GM12878 (cell line): ENCODE data around the gene GTF3A. TPM values are rescaled to one million over a fixed set of nuclear protein-coding genes. Genes with fewer than 3 reads are reported as not detected.

Experiments used
- ATAC-seq: fragments of 200-7000 bp; cut with Tn5 transposase; 3 replicates; pipeline ENCODE4 v1.9.1; 2020; ENCODE audit warnings: mild to moderate bottlenecking, moderate library complexity
- BruUV-seq: library from RNA; stranded (reverse); fragments of 400-500 nt; replicated peaks from 2 replicates; lab custom pipeline; 2021; lab: Mats Ljungman, UMichigan
- CTCF ChIA-PET: fragments of 300-600 bp; sonication (Branson Sonifier 250); formaldehyde crosslinking; extraction: SDS; loops from one replicate; lab custom pipeline; 2021; ENCODE audit warnings: inconsistent platforms; lab: Yijun Ruan, JAX
- POLR2A ChIA-PET: fragments of 350-600 bp; formaldehyde crosslinking; extraction: SDS; loops from one replicate; lab custom pipeline; 2021; ENCODE audit warnings: inconsistent platforms; lab: Charles Lee
- RAD21 ChIA-PET: fragments of 300-600 bp; sonication (Branson Sonifier 250); formaldehyde crosslinking; loops from one replicate; lab custom pipeline; 2023; ENCODE audit warnings: antibody characterized with exemption; ENCODE audit not compliant: unreplicated experiment; lab: Charles Lee
- SMC1A ChIA-PET: fragments of 300-600 bp; sonication (Branson Sonifier 250); formaldehyde crosslinking; loops from one replicate; lab custom pipeline; 2023; ENCODE audit not compliant: unreplicated experiment, uncharacterized antibody; lab: Charles Lee
- DNase-seq: peaks from one replicate; pipeline ENCODE4 v3.0.0-alpha.2; 2011; ENCODE audit warnings: low read depth, low spot score
- FAIRE-seq: peaks from 3 replicates; lab custom pipeline; 2011; peaks lifted over from hg19 to GRCh38; lab: Jason Lieb, UNC
- H2AFZ ChIP-seq: 2 replicates; pipeline ENCODE4 v1.6.0; 2011; ENCODE audit warnings: low read depth, low read length, control low read depth; ENCODE audit not compliant: control insufficient read depth
- H3K27ac ChIP-seq: 2 replicates; pipeline ENCODE4 v1.5.1; 2011; ENCODE audit warnings: control low read depth; ENCODE audit not compliant: control insufficient read depth, insufficient read depth
- H3K27me3 ChIP-seq, 2 experiments: replicated peaks in 1 of 2; 2 replicates each; pipeline versions ENCODE4 v1.6.0 to v1.6.1; 2011; ENCODE audit warnings: low read length in 1 of 2; ENCODE audit not compliant: control insufficient read depth in 2 of 2, insufficient read depth in 2 of 2
- H3K36me3 ChIP-seq, 2 experiments: 2 replicates each; pipeline ENCODE4 v1.5.1; 2011; ENCODE audit warnings: low read length in 1 of 2; ENCODE audit not compliant: control insufficient read depth in 2 of 2, insufficient read depth in 2 of 2
- H3K4me1 ChIP-seq: 2 replicates; pipeline ENCODE4 v1.6.1; 2011; ENCODE audit warnings: mild to moderate bottlenecking, low read length, moderate library complexity, mixed read lengths; ENCODE audit not compliant: control insufficient read depth, insufficient read depth
- H3K4me2 ChIP-seq: 2 replicates; pipeline ENCODE4 v1.6.0; 2011; ENCODE audit warnings: control low read depth; ENCODE audit not compliant: control insufficient read depth, insufficient read depth
- H3K4me3 ChIP-seq: fragments of 200-600 bp; sonication (generic); 2 replicates; pipeline ENCODE4 v1.5.1; 2016
- H3K79me2 ChIP-seq: 2 replicates; pipeline ENCODE4 v1.6.0; 2011; ENCODE audit warnings: low read length; ENCODE audit not compliant: control insufficient read depth, insufficient read depth
- H3K9ac ChIP-seq: 2 replicates; pipeline ENCODE4 v1.8.0; 2011; ENCODE audit warnings: low read length, control low read depth, mixed read lengths; ENCODE audit not compliant: control insufficient read depth, insufficient read depth
- H3K9me3 ChIP-seq: replicated peaks from 3 replicates; pipeline ENCODE4 v1.5.1; 2011; ENCODE audit warnings: mild to moderate bottlenecking, low read length; ENCODE audit not compliant: control insufficient read depth, insufficient read depth
- H4K20me1 ChIP-seq: 2 replicates; pipeline ENCODE4 v1.6.0; 2011; ENCODE audit not compliant: control insufficient read depth, insufficient read depth
- BMI1 ChIP-seq: fragments of 450-650 bp; IDR thresholded peaks from 2 replicates; pipeline ENCODE4 v1.6.1; 2016; ENCODE audit warnings: mild to moderate bottlenecking, moderate library complexity, borderline replicate concordance
- CBX5 ChIP-seq: sonication (generic); IDR thresholded peaks from 2 replicates; pipeline ENCODE4 v1.6.1; 2016; ENCODE audit warnings: low read depth, moderate library complexity, mild to moderate bottlenecking, inconsistent platforms
- CEBPZ ChIP-seq: fragments of 150-350 bp; IDR thresholded peaks from 2 replicates; pipeline ENCODE4 v1.6.1; 2016; ENCODE audit warnings: low read depth, low read length
- E4F1 ChIP-seq: fragments of 450-650 bp; IDR thresholded peaks from 2 replicates; pipeline ENCODE4 v1.6.1; 2018; ENCODE audit warnings: borderline replicate concordance, mild to moderate bottlenecking; ENCODE audit not compliant: partially characterized antibody
- ESRRA ChIP-seq: IDR thresholded peaks from 2 replicates; pipeline ENCODE4 v1.6.1; 2012; ENCODE audit warnings: mild to moderate bottlenecking, low read length, improper control_type of control experiment
- MAX ChIP-seq: IDR thresholded peaks from 2 replicates; pipeline ENCODE4 v1.6.1; 2012; ENCODE audit warnings: low read depth, low read length, improper control_type of control experiment
- NRF1 ChIP-seq: conservative IDR thresholded peaks from 2 replicates; pipeline ENCODE4 v1.6.1; 2011; ENCODE audit warnings: mild to moderate bottlenecking, low read depth, low read length, improper control_type of control experiment
- PRDM15 ChIP-seq: fragments of 450-650 bp; formaldehyde crosslinking; IDR thresholded peaks from 2 replicates; pipeline ENCODE4 v1.4.0; 2020; ENCODE audit warnings: mild to moderate bottlenecking, moderate library complexity
- RCOR1 ChIP-seq: conservative IDR thresholded peaks from 2 replicates; pipeline ENCODE4 v1.6.1; 2012; ENCODE audit warnings: low read depth, low read length, improper control_type of control experiment
- SIX5 ChIP-seq: IDR thresholded peaks from 2 replicates; pipeline ENCODE4 v1.6.1; 2011; ENCODE audit warnings: mild to moderate bottlenecking, low read depth, low read length, moderate library complexity; ENCODE audit not compliant: severe bottlenecking
- TBL1XR1 ChIP-seq: IDR thresholded peaks from 2 replicates; pipeline ENCODE4 v1.6.1; 2012; ENCODE audit warnings: low read depth, low read length, improper control_type of control experiment
- USF2 ChIP-seq: IDR thresholded peaks from 2 replicates; pipeline ENCODE4 v1.6.1; 2011; ENCODE audit warnings: low read depth, low read length, improper control_type of control experiment, borderline replicate concordance
- ZNF207 ChIP-seq: fragments of 450-650 bp; IDR thresholded peaks from 2 replicates; pipeline ENCODE4 v1.6.1; 2014; ENCODE audit warnings: antibody characterized with exemption, mild to moderate bottlenecking, borderline replicate concordance
- ZNF24 ChIP-seq: fragments of 450-650 bp; IDR thresholded peaks from 2 replicates; pipeline ENCODE4 v1.6.1; 2017; ENCODE audit warnings: antibody characterized with exemption, mild to moderate bottlenecking
- WGBS: methylation state at CpG from one replicate; pipeline ENCODE4 v1.1.6; 2016; ENCODE audit warnings: low lambda C conversion rate; ENCODE audit not compliant: insufficient replicate concordance, insufficient coverage; ENCODE audit errors: missing lambda C conversion rate; 5-methylcytosine and 5-hydroxymethylcytosine counted together
- in situ Hi-C: fragments of 300-500 bp; cut with MboI; formaldehyde crosslinking; loops from 9 replicates; pipeline ENCODE4 v1.14.3; 2018; ENCODE audit warnings: mixed read lengths
- intact Hi-C: fragments of 100-400 bp; cut with micrococcal nuclease; formaldehyde crosslinking; loops from one replicate; pipeline ENCODE4 v1.14.2; 2022; ENCODE audit not compliant: unreplicated experiment
- polyA plus RNA-seq, 11 experiments: library from polyadenylated mRNA; depleted of rRNA in 4 of 11; unstranded in 6 of 11; stranded (reverse) in 5 of 11; fragments of >200 nt; fragmentation: Nextera tagmentation in 4 of 11; fragmentation: Illumina TruSeq in 1 of 11; extraction: Ambion mirVana in 4 of 11; extraction: Trizol in 1 of 11; gene quantifications; 1 replicate in 1 of 11; 2 replicates in 10 of 11; pipeline versions ENCODE4 v1.2.1 to v1.2.3, GENCODE V29; 2011 to 2016; ENCODE audit warnings: inconsistent platforms in 2 of 11, missing spikeins in 2 of 11, low read depth in 1 of 11
- total RNA-seq, 4 experiments: library from RNA; depleted of rRNA in 3 of 4; stranded (reverse); fragments of >200 nt in 3 of 4; fragmentation: Illumina TruSeq in 1 of 4; extraction: Trizol in 1 of 4; gene quantifications; 2 replicates each; pipeline versions ENCODE4 v1.2.1 to v1.2.3, GENCODE V29; 2013 to 2021

The GTF3A gene
- total and polyA plus RNA-seq, 10 of the 15 experiments (the other 5 are each of a cell fraction or from before 2014, with no cell fraction given), result 74.2 to 524 (median 216) TPM

DNA sequence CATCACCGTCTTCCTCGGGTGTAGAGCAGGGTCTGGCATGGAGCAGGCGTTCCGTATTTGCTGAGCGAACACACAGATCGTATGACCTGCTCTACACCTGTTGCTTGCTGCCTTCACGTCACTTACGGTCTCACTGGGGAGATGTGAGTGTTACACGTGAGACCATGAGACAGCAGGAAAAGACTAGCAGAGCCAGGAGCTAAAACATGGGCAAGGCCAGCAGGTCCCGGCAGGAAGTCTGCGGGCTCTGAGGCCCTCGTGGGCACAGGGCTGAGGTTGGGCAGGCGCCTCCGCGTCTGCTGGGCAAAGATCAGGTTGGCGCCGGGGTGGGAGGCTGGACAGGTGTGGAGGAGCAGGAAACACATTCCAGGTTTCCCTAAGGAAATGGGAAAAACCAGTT lies 19.7 kb upstream of the GTF3A start:
- no TSS peak for BruUV-seq
- FAIRE-seq, result no peak
- SMC1A ChIA-PET, result interaction anchor here (2.5 kb wide), 1 partner anchor 422 kb away, joined by 8 read pairs; no protein-coding TSS in a partner anchor
- Histone ChIP-seq H3K9me3 (no peaks in the 10 kb centered on the region; the same call in 2 of the 3 replicates), H3K4me1 (no peaks in the 10 kb centered on the region), H3K27me3 (no peaks in the 10 kb centered on the region; a peak in 2 of 4 replicates), H4K20me1 (no peaks in the 10 kb centered on the region), H2AFZ (no peak overlapping the region), H3K79me2 (no peaks in the 10 kb centered on the region), H3K27ac (no peak overlapping the region), H3K36me3 (no peaks in the 10 kb centered on the region), H3K4me3 (no peak overlapping the region), H3K4me2 (no peak overlapping the region), H3K9ac (no peak overlapping the region)
- WGBS, result 44% methylated on average over 17 of the region's 17 CpGs
- DNase-seq, result no peak
- in situ Hi-C loops (no loop called here), intact Hi-C loops (no loop called here)
- POLR2A ChIA-PET, result no interaction called here
- CTCF ChIA-PET, result interaction anchor here (0.6 to 2.9 kb wide), 5 partner anchors 9 to 423 kb away, joined by 3 to 23 read pairs (median 4); no protein-coding TSS in a partner anchor
- RAD21 ChIA-PET, result no interaction called here
- TF ChIP-seq ESRRA (no peak), SIX5 (no peak), PRDM15 (CRISPR knock-in tag) (no peak), MAX (no peak), BMI1 (no peak), NRF1 (no peak), USF2 (no peak), CEBPZ (no peak), TBL1XR1 (no peak), CBX5 (no peak), E4F1 (no peak), ZNF24 (no peak), ZNF207 (no peak), RCOR1 (no peak)
- ATAC-seq, result no peak
